HEK293 (cell line): ENCODE data around the gene CEMIP2.

ENCODE experiments used
- CTCF ChIP-seq: fragments of 450-650 bp; formaldehyde crosslinking; IDR thresholded peaks from 2 replicates; pipeline ENCODE4 v1.5.1; 2016; ENCODE audit warnings: missing biosample characterization, missing genetic modification characterization
- KLF9 ChIP-seq: fragments of 450-650 bp; formaldehyde crosslinking; IDR thresholded peaks from 2 replicates; pipeline ENCODE4 v1.5.1; 2016; ENCODE audit warnings: missing biosample characterization, missing genetic modification characterization, low read depth
- TCF7L2 ChIP-seq: IDR thresholded peaks from 2 replicates; pipeline ENCODE4 v1.6.1; 2011; ENCODE audit warnings: low read depth, mild to moderate bottlenecking, inconsistent platforms, low read length, moderate library complexity, borderline replicate concordance
- ZBTB8A ChIP-seq: fragments of 450-650 bp; formaldehyde crosslinking; IDR thresholded peaks from 2 replicates; pipeline ENCODE4 v1.5.1; 2016; ENCODE audit warnings: missing biosample characterization, missing genetic modification characterization
- ZFHX2 ChIP-seq: fragments of 450-650 bp; formaldehyde crosslinking; conservative IDR thresholded peaks from 2 replicates; pipeline ENCODE4 v1.5.1; 2016; ENCODE audit warnings: missing biosample characterization, missing genetic modification characterization
- ZNF121 ChIP-seq: fragments of 450-650 bp; formaldehyde crosslinking; IDR thresholded peaks from 2 replicates; pipeline ENCODE4 v1.5.1; 2016; ENCODE audit warnings: missing biosample characterization, missing genetic modification characterization
- ZNF157 ChIP-seq: fragments of 450-650 bp; formaldehyde crosslinking; IDR thresholded peaks from 2 replicates; pipeline ENCODE4 v1.5.1; 2016; ENCODE audit warnings: missing biosample characterization, missing genetic modification characterization
- ZNF239 ChIP-seq: fragments of 450-650 bp; formaldehyde crosslinking; IDR thresholded peaks from 2 replicates; pipeline ENCODE4 v1.5.1; 2016; ENCODE audit warnings: missing biosample characterization, missing genetic modification characterization
- ZNF24 ChIP-seq: fragments of 450-650 bp; formaldehyde crosslinking; IDR thresholded peaks from 2 replicates; pipeline ENCODE4 v1.5.1; 2016; ENCODE audit warnings: missing biosample characterization, missing genetic modification characterization
- ZNF837 ChIP-seq: fragments of 450-650 bp; formaldehyde crosslinking; IDR thresholded peaks from 2 replicates; pipeline ENCODE4 v1.5.1; 2016; ENCODE audit warnings: missing biosample characterization, missing genetic modification characterization
- TF ChIP-seq, protein P1 (sequence below): fragments of 450-650 bp; formaldehyde crosslinking; IDR thresholded peaks from 2 replicates; pipeline ENCODE4 v1.5.1; 2016; ENCODE audit warnings: missing biosample characterization, missing genetic modification characterization
- TF ChIP-seq, protein P2 (sequence below): fragments of 450-650 bp; formaldehyde crosslinking; IDR thresholded peaks from 2 replicates; pipeline ENCODE4 v1.5.1; 2017; ENCODE audit warnings: missing biosample characterization, missing genetic modification characterization

DNA sequence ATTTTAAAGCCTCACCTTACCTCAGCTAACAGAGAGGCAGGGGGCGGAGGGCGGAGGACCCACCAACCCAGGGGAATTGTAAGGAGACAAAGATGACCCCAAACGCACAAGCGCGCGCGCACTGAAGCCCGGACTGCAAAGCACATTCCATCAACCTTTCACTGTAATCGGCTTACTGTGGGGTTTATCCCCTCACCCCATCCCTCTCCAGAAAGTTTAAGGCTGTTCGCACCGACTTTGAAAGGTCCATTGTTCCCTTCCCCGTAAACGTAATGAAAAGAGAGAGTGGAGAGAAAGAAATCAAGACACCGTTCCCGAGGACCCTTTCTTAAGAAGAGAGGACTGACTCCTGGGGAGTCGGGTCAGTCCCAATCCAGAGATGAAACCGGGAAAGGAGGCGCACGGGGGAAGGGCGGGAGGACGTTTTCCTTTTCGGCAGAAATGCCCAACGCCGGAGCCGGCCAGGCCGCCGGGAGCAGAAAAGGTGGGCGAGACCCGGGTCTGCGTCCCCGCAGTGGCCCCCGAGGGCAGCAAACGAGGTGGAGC lies 464 bp downstream of the CEMIP2 start:
- no peak for TF ChIP-seq CTCF (tag by site-specific recombination)
- no peak for TF ChIP-seq ZFHX2
- TF ChIP-seq KLF9 (tag by site-specific recombination), result no peak
- no peak for TF ChIP-seq ZNF239 (tag by site-specific recombination)
- TF ChIP-seq, protein P1, sequence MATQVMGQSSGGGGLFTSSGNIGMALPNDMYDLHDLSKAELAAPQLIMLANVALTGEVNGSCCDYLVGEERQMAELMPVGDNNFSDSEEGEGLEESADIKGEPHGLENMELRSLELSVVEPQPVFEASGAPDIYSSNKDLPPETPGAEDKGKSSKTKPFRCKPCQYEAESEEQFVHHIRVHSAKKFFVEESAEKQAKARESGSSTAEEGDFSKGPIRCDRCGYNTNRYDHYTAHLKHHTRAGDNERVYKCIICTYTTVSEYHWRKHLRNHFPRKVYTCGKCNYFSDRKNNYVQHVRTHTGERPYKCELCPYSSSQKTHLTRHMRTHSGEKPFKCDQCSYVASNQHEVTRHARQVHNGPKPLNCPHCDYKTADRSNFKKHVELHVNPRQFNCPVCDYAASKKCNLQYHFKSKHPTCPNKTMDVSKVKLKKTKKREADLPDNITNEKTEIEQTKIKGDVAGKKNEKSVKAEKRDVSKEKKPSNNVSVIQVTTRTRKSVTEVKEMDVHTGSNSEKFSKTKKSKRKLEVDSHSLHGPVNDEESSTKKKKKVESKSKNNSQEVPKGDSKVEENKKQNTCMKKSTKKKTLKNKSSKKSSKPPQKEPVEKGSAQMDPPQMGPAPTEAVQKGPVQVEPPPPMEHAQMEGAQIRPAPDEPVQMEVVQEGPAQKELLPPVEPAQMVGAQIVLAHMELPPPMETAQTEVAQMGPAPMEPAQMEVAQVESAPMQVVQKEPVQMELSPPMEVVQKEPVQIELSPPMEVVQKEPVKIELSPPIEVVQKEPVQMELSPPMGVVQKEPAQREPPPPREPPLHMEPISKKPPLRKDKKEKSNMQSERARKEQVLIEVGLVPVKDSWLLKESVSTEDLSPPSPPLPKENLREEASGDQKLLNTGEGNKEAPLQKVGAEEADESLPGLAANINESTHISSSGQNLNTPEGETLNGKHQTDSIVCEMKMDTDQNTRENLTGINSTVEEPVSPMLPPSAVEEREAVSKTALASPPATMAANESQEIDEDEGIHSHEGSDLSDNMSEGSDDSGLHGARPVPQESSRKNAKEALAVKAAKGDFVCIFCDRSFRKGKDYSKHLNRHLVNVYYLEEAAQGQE (tag by site-specific recombination), result no peak
- TF ChIP-seq ZNF121 (tag by site-specific recombination), result no peak
- TF ChIP-seq ZNF24 (tag by site-specific recombination), result no peak
- TF ChIP-seq TCF7L2, result no peak
- TF ChIP-seq, protein P2, sequence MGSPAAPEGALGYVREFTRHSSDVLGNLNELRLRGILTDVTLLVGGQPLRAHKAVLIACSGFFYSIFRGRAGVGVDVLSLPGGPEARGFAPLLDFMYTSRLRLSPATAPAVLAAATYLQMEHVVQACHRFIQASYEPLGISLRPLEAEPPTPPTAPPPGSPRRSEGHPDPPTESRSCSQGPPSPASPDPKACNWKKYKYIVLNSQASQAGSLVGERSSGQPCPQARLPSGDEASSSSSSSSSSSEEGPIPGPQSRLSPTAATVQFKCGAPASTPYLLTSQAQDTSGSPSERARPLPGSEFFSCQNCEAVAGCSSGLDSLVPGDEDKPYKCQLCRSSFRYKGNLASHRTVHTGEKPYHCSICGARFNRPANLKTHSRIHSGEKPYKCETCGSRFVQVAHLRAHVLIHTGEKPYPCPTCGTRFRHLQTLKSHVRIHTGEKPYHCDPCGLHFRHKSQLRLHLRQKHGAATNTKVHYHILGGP (tag by site-specific recombination), result no peak
- TF ChIP-seq ZNF837 (tag by site-specific recombination), result no peak
- no peak for TF ChIP-seq ZBTB8A
- no peak for TF ChIP-seq ZNF157
